Endometrium (tissue), 2 donors: ENCODE measurements around the gene ZNF556.
A peak's percentile ranks its signal among the peaks of the same experiment; 100 is the strongest.

Source experiments
- FAIRE-seq: peaks from 2 replicates; lab custom pipeline; 2012; peaks lifted over from hg19 to GRCh38; lab: Jason Lieb, UNC
- donor health status: control.
- donor health status: control.

ZNF556 gene

DNA sequence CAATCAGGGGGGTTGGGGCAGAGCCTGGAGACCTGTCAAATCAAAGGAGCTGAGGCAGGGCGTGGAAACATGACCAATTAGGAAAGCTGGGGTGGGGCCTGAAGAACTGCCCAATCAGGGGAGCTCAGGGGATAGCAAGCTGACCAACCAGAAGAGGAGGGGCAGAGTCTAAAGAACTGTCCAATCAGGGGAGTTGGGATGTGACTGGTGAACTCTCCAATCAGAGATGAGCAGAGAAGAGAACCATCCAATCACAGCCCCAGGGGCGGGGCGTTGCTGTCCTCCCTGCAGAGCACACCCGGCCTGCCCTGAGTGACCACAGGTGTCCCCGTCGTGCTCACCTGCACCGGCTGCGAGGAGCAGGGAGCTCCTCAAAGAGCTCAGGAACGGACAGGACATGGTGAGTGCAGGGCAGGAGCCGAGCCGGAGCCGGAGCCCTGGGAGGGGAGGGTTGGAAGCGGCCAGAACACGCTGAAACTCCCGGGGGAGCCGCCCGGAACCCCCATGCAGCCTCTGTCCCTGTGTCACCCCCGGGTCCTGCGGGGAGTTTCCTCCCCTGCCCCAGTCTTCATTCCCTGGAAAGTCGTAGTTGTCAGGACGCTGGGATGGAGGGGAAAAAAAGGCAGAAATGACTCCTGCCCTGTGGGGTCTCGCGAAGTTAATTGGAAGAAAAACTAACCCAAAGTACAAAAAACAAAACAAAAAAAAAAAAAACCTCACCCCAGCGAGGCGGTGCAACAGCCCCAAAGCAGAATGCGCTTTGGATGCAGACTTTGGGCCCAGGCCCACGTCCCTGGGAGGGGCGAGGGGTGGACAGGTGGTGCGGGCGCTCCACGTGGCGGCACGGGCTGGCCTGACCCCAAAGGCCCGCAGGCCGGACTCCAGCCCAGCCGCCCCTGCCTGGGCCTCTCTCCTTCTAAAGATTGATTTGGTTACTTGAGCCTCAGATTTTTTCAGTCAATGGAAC lies at the start of gene ZNF556:
Gene ZNF556 (plus strand): TSS at position 311 of the 967 bp plus-strand sequence. CDS start 87 bp downstream, at position 398.
- peak; percentile 72 for FAIRE-seq

DNA sequence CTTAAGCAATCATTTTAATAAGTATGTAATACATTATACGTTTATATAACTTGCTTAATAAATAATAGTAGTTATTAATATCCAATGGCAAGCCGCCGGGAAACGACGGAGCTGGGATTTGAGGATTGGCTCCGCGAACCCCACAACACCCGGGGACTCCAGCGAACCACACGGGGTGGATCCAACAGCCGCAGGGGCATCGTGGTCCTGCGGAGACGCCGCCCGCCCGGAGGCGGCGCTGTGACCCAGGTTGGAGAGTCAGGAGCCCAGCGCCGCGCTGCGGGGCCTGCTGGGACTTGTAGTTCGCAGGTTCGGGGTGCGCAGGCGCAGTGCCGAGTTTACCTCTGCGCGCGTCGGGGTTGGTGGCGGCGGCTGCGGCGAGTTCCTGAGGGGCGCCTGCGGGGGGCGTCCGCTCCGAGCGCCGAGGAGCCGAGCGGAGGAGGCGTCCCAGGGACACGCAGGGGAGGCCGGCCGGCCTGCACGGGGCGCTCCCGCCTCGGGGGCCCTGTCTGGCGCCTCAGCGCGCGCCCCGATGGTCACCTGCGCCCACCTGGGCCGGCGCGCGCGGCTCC lies 47.5 kb upstream of the ZNF556 start, which contains the start of gene ZNF554:
Gene ZNF554 (plus strand): TSS at position 329 of the 572 bp plus-strand sequence. CDS start 204 bp downstream, at position 533.
- no peak for FAIRE-seq

DNA sequence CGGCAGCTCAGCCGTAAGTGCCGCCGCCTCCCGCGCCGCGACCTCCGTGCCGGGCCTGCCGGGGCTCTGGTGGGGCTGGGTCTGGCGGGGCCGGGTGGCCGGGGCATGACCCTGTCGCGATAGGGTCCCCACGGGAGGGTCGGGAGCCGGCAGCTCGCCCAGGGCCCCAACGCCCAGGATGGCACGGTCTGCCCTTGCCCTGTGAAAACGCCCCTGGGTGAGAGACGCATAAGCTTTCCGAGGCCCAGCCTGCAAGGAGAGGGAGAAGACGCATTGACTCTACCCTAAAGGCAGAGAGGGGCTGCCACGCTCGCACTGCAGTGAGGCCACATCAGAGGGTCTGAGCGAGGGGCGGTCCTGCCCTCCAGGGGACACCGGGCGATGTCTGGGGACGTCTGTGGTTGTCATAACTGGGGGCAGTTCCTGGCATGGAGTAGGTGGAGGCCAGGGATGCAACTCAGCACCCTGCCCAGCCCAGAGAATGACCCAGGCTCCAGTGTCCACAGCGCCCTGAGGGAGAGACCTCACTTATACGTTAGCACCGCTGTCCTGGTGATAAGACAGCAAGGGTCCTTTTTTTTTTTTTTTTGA lies 46.9 kb upstream of the ZNF556 start:
- FAIRE-seq = no peak

DNA sequence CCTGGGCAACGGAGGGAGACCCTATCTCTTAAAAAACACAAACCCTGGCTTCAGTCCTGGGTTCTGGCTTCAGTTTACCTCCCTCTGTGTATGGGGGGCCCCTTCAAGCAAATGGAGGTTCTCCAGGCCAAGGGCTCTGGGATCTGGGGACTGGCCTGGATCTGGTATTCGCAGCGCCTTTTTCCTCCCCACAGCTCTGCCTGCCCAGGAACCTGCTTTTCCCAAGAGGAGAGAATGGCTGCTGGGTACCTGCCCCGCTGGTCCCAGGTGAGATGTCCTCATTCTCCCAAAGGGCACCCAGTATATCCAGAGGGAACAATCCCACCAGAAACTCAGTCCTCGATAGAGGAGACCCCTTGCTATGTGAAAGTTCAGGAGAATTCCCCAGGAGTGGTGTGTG lies 44.3 kb upstream of the ZNF556 start:
- no peak for FAIRE-seq

DNA sequence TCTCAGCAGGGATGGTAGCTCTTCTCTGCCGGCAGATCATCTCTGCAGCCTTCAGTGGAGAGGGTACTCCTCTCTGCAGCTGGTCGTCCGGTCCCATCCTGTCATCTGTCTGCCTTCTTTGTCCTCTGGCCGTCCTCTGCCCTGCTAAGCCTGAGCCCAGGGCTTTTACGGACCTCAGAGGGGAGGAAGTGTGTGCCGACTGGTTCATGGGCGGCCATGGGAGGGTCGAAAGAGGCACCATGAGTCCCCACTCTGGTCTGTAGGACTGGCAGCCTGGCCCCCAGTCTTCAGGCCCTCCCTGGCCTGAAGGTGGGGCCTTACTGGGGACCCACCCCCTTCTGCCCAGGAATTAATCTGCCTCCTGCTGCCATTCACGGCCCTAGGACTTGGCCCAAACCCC lies 43.5 kb upstream of the ZNF556 start:
- no peak for FAIRE-seq

DNA sequence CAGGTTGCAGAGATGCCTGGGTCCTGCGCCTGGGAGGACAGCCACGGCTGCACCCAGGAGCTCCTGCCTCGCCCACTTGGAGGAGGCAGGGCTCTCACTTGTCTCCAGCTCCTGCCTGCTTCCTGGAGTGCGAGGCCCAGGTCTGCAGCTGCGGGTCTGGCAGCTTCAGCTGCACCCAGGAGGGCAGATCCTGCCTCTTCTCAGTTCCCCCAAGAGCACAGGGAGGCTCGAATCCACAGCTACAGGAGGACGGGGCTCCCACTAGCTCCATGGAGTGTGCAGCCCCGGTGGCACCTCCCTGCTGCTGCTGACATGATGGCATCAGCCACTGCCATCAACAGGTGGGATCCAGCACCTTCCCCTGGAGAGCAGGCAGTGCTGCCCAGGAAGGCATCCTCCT lies 43.0 kb upstream of the ZNF556 start:
- FAIRE-seq = no peak

DNA sequence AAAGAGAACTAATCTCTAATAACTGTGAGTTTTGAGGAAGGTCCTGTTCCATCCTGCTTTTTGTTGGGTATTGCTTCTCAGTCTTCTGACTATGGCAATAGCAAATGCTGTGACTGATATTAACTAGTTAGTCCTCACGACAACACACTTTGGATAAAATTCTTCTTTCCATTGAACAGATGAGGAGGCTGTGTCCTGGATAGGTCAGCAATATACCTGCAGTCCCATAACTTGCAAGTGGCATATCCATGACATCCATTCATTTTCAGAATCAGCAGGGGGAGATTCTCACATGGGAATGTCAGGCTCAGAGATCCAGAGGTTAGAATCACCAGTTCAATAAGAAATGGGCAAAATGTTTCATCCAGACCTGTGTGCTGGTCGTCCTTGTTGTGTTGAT lies 40.1 kb upstream of the ZNF556 start:
- FAIRE-seq = no peak

DNA sequence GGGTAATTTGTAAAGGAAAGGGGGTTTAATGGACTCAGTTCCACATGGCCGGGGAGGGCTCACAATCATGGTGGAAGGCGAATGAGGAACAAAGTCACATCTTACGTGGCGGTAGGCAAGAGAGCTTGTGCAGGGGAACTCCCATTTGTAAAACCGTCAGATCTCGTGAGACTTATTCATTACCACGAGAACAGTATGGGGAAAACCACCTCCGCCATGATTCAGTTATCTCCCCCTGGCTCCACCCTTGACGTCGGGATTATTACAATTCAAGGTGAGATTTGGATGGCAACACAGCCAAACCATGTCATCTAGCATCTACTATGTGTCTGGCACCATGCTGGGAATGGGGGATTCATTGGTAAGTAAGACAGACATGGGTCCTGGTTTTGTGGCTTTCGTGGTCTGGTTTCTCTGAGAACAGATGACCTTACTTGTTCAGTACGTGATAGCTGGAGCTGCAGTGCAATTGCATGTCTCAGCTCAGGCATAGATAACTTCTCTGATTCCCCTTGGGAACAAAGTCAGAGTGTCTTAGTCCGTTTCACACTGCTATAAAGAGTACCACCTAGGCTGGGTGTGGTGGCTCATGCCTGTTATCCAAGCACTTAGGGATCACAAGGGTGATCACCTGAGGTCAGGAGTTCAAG lies 39.2 kb upstream of the ZNF556 start:
- no peak for FAIRE-seq

DNA sequence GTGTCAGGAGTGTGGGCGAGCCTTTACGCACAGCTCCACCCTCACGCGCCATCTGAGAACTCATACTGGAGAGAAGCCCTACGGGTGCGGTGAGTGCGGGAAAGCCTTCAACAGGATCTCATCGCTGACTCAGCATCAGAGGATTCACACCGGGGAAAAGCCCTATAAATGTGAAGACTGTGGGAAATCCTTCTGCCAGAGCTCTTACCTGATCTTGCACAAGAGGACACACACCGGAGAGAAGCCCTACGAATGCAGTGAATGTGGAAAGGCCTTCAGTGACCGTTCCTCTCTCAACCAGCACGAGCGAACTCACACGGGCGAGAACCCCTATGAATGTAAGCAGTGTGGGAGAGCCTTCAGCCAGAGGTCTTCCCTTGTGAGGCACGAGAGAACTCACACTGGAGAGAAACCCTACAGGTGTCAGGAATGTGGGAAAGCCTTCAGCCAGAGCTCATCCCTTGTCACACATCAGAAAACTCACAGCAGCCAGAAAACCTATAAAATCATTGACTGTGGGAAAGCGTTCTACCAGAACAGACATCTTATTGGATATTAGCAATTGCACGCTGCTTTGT lies 32.8 kb upstream of the ZNF556 start:
- no peak for FAIRE-seq

DNA sequence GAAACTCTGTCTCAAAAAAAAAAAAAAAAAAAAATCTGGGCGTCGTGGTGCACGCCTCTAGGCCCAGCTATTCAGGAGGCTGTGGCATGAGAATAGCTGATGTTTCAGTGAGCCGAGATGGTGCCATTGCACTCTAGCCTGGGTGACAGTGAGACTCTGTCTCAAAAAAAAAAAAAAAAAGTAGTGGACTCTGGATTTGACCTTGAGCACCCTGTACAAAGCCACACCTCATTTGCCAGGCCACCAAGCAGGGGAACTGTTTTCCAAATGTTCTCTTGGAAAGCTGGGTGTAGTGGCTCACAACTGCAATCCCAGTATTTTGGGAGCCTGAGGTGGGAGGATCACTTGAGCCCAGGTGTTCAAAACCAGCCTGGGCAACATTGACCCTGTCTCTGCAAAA lies 29.7 kb upstream of the ZNF556 start:
- FAIRE-seq = no peak

DNA sequence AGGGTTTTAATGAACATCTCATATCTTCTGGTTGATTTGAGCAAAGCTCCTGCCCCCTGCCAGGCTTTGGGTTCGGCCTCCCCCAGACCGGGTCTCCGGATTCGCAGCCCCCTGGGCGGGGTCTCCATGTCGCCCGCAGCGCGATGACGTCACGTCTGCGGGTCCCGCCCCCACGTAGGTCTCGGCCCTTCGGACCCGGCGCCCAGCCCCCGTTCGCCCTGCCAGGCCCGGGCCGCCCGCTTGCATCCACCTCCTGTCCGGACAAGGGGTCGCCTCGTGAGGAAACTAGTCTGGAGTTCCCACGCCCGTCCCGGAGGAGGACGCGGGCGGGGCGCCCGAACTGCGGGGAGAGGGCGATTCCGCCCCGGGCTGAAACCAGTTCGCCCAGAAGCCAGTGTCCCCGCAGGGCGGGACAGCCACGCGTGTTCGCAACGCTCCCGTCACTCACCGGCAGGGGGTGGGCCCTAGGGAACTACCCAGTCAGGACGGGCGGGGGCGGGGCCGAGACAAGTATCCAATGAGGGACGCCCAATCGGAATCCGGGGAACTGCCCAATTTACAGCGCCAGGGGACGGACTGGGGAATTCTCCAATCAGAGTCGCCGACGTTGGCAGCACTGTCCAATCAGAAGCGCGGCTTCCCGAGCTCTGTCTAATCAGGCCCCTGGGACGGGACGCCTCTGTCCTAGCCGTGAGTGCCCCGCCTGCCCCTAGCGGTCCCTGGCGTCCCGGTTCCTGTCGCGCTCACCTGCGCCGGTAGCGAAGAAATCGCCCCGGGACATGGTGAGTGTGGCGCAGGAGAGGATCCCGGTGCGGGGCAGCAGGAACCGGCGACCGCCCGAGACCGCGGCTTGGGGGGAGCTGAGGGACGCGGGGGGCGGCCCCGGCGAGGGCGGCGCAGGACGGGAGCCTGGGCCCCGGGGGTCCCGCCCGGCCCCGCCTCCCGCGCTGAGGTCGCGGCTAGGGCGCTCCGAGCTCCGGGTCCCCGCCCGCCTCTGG lies 26.0 kb upstream of the ZNF556 start, which contains the start of gene ZNF555:
Gene ZNF555 (plus strand): TSS at position 682 of the 998 bp plus-strand sequence. CDS start 98 bp downstream, at position 780.
- FAIRE-seq = peak; percentile 89

DNA sequence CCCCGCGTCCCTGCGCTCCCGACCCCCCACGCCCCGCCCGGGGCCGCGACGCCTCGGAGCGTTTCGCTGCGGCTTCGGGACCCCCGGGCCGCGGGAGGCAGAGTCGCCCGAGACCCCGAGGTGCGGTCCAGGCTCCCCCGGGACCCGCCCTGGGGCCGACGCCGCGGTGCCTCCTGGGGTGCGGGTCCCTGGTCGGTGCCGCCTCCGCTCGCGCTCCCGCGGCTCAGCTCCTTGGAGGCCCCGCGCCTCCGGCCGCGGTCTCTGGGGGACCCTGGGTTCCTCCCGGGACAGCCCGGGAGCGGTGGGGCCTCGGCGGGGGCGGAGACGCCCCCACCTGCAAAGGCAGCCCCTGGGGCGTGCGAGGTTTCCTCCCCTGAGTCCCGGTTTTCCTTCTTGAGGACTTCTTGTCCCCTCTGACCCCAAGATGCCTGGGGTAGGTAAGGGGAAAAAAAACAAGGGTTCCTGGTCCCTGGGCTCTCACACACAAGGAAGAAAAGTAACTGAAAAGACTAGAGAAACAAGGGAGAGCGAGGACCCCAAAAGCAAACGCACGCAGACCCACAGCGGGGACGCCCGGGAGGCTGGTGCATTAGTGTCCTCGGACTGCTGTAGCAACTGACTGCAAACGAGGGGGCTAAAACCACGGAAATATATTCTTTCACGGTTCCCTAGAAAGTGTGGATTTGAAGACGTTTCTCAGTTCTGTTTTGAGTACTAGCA lies 25.1 kb upstream of the ZNF556 start:
- FAIRE-seq = no peak

DNA sequence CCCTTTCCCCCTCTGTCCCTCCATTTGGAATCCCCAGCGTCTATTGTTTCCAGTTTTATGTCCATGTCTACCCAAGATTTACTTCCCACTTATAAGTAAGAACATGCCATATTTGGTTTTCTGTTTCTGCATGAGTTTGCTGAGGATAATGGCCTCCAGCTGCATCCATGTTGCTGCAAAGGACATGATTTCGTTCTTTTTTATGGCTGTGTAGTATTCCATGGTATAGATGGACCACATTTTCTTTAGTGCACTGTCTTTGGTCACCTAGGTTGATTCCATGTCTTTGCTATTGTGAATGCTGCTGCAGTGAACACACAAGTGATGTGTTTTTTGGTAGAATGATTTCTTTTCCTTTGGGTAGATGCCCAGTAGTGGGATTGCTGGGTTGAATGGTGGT lies 22.0 kb upstream of the ZNF556 start:
- FAIRE-seq = no peak

DNA sequence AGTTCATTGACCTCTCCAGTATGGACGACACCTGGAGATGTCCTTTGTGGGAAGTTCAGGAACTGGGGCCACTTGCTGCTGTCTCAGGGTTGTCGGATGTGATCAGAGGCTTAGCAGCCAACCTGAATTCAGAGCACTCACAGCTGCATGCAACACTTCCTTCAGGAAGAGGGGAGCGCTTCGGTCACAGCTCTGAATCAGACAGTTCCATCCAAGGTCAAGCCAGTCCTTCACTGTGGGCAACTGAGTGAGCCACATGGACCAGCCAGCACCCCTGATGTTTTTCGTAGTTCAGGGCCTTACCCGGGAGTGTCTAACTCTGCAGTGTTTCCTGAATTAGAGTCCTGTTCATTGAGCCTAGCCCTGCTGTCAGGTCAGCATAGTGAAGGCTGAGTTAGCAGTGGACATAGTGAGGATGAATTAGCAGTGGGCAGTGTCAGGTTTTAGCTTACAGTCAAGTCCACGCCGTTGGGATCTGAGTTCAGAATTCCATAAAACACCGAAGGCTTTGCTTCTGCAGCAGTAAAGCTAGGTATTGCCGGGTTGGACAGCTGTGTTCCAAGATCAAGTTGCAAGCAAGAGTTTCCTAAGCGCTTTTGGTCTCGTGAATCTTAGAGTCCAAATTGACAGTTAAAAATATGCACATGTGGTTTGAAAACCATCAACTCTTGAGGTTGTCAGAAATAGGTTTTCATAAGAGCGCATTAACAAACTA lies 20.8 kb upstream of the ZNF556 start:
- FAIRE-seq = no peak

DNA sequence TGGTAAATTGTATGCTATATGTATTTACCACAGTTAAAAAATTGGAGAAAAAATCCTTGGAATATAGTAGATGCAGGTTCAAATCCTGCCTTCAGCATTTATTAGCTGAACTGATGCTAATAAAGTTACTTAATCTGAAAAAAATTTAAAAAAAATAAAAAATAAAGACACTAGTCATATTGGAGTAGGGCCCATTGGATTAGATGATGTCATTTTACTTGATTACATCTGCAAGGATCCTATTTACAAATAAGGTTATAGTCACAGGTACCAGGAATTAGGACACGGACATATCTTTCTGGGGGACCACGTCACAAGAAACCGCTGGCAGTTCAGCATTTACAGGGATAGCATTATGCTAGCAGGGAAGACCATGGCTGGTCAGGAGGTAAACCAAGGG lies 19.6 kb upstream of the ZNF556 start:
- FAIRE-seq = no peak

DNA sequence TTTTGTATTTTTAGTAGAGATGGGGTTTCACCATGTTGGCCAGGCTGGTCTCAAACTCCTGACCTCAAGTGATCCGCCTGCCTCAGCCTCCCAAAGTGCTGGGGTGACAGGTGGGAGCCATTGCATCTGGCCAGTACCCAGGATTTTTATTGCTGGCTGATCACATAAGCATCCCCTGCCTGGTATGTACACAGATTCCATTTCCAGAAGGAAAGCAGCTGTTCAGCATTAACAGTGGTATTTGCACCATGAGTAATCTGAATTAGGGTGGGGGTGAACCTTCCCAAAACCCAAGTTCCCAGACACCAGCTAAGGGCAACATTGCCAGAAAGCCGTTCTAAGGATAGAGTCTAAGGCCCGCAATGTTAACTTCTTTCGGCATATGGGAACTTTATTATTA lies 18.5 kb upstream of the ZNF556 start:
- FAIRE-seq = no peak

DNA sequence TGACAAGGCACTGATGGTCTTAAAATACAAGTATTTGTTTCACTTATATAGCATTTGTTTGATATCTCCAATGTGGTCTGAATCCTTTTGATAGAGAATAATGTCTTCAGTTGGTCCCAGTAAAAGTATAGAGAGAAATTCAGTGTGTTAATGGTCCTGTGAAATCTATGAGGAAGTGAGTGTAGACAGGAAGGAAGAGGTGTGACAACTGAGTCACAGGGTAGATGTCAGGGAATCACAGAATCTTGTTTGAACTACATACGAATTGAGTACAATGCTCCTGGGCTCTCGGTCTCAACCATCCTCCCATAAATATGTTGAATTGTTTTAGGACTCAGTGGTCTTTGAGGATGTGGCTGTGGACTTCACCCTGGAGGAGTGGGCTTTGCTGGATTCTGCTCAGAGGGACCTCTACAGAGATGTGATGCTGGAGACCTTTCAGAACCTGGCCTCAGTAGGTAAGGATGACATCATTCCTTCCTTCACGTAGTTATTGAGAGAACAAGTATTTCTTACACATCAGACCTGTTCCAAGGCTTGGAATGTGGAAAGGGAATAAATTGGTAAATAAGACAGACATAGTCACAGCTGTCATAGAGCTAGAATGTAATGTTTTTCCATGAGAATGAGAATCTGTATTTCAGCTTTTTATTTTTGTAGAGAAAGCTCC lies 16.7 kb upstream of the ZNF556 start:
- no peak for FAIRE-seq

DNA sequence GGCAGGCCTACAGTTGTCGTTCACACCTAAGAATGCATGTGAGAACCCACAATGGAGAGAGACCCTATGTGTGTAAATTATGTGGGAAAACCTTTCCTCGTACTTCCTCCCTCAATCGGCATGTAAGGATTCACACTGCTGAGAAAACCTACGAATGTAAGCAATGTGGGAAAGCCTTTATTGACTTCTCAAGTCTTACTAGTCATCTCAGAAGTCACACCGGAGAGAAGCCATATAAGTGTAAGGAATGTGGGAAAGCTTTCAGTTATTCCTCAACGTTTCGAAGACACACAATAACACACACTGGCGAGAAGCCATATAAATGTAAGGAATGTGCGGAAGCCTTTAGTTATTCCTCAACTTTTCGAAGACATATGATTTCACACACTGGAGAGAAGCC lies 14.5 kb upstream of the ZNF556 start:
- FAIRE-seq = no peak
